Measurements from ENCODE around the gene TOB1. TPM values are rescaled to one million over a fixed set of nuclear protein-coding genes. Genes with fewer than 3 reads are reported as not detected.

TOB1 gene, protein sequence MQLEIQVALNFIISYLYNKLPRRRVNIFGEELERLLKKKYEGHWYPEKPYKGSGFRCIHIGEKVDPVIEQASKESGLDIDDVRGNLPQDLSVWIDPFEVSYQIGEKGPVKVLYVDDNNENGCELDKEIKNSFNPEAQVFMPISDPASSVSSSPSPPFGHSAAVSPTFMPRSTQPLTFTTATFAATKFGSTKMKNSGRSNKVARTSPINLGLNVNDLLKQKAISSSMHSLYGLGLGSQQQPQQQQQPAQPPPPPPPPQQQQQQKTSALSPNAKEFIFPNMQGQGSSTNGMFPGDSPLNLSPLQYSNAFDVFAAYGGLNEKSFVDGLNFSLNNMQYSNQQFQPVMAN
- total RNA-seq (2022; extraction: Qiagen RNA extraction; ENCODE audit: low read depth), result 79.5 to 97.3 TPM (median 81.4 TPM) in 5 replicates

DNA sequence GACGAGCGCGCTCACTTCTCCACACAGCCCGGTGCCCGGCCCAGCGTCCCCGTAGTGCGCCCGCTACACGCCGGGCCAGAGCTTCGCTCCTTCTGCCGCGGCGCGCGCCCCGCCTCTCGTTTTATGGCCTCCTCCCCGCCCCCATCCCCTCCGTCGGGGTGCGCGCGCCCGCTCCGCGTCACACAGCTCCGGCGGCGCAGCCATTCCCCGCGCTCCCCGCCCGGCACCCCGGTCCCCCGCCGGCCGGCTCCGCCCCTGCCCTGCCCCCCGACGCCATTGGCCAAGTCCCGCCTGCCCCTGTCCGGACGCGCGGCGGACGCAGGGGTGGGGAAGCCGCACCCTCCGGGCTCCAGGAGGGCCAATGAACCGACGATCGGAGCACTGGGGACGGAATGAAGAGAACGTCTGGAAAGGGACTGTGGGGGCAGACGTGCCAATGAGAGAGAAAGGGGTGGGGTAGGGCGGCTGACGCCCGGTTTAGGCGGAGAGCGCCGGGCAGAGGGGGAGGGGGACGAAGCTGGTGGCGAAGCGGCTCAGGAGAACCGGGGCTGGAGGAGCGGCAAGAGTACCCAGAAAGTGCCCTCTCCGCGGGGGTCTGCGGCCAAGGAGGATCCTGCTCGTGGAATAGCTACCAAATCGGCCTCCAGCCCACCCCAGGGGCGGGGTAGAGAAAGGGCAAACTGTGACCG lies at the start of gene TOB1:
Gene TOB1, minus strand, starts transcription at position 94 of the 689 bp plus-strand sequence. CDS start 2,337 bp downstream, outside the sequence.

DNA sequence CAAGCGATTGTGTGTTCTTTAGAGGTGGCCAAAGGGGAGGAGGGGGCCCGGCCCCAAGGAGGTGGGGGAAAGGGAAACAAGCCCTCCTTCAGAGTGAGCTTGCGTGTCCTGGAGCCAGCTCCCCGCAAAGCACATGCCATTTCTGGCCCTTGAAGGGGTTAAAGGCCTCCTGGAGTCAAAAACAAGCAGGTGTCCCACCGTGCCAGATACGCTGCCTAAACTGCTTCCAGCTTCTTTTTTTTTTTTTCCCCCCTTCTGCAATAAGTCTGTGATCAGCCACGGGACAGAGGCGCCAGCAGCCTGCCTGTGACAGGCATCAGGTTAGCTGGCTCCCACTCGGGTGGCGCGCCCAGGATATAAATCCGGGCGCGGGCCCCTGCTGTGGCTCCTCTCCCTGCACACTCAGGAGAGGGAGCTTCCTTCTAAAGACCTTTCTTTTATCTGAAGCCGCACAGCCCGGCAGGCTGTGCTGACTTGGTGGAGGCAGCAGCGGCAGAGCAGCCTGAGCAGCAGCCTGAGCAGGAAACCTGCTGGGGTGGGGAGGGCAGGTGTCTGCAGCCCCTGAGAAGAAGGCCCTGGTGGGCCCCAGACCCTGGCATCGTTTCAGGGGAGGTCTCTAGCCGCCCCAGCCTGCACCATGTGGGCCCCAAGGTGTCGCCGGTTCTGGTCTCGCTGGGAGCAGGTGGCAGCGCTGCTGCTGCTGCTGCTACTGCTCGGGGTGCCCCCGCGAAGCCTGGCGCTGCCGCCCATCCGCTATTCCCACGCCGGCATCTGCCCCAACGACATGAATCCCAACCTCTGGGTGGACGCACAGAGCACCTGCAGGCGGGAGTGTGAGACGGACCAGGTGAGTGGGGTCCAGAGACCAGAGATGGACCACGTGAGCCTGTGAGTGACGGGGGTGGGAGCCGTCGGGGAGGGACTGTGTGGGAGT lies 30.6 kb downstream of the TOB1 start, which contains the start of gene WFIKKN2:
Gene WFIKKN2, plus strand, starts transcription at position 286 of the 934 bp plus-strand sequence. Its CDS starts 352 bp downstream, at position 638.

Other genes with a start within 250 kb of the TOB1 start
- 111 to 157 TPM (median 133 TPM) in 5 replicates for gene ABCC3, start 231.5 kb downstream of the TOB1 start, total RNA-seq (2022; extraction: Qiagen RNA extraction; ENCODE audit: low read depth)
- 42.5 to 52.6 TPM (median 48.5 TPM) in 5 replicates for gene ANKRD40, start 158.4 kb downstream of the TOB1 start, total RNA-seq (2022; extraction: Qiagen RNA extraction; ENCODE audit: low read depth)
- gene LUC7L3, start 146.8 kb downstream of the TOB1 start, total RNA-seq (2022; extraction: Qiagen RNA extraction; ENCODE audit: low read depth), result 66.5 to 129 TPM (median 101 TPM) in 5 replicates
- not detected in 5 replicates for gene ANKRD40CL, start 98.8 kb downstream of the TOB1 start, total RNA-seq (2022; extraction: Qiagen RNA extraction; ENCODE audit: low read depth)
- 0.03 to 0.07 TPM in 2 of 5 replicates, not detected in the others for gene WFIKKN2, start 30.8 kb downstream of the TOB1 start, total RNA-seq (2022; extraction: Qiagen RNA extraction; ENCODE audit: low read depth)

Data from A549 treated with RU486 at 1 μM for 4 hours (cell line).